Activated naive CD4-positive, alpha-beta T cell (primary cell): ENCODE measurements around the gene MYH7.
"Not testable (repeated sequence)": the region's sequence is repeated elsewhere in the genome, so short reads cannot be mapped to it uniquely, and the experiment has no call there.

ENCODE experiments used
- DNase-seq, 4 experiments: peaks; one replicate each; lab custom pipeline; 2025; lab: John Stamatoyannopoulos, UW

The MYH7 gene

DNA sequence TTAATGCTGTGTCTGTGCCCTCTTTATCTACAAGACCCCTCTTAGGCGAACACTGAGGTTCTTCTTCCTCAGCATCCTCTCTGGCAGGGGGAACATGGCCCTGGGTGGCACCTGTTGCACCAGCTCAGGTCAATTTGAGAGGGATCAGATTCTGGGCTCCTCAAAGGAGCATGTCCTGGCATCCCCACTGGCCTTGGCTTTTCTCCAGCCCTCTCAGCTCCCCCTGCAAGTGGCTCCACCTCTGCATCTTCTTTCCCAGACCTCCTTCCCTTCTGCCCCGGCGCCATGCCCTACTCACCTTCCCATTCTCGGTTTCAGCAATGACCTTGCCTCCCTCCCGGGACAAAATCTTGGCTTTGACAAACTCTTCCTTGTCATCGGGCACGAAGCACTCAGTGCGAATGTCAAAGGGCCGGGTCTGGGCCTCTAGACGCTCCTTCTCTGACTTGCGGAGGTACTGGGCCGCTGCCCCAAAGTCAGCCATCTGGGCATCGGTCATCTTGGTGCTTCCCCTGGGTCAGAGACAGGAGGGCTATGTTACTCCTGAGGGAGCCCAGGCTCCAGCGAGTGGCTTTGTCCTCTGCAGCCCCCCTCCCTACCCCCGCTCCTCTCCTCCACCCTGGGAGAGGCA is 28.6 kb downstream of the MYH7 start:
- DNase-seq = no peak

DNA sequence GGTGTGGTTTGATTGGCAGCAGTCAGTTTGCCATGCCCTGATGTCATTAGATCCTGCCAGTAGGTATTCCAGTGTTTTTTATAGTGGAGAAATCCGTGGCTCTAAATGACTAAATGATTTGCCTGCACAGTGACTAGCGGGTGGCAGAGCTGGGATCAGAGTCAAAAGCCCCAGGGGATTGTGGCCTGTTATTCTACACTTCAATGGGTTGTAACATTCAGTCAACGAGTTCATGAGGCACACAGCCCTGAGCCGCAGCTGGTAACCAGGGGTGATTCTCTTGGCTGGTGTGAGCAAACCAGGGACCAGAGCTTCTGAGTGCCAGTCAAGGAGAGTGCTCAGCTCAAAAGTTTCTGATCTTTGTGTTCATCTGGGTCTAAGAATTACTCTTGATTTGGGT is 29.2 kb downstream of the MYH7 start:
- no peak for DNase-seq

DNA sequence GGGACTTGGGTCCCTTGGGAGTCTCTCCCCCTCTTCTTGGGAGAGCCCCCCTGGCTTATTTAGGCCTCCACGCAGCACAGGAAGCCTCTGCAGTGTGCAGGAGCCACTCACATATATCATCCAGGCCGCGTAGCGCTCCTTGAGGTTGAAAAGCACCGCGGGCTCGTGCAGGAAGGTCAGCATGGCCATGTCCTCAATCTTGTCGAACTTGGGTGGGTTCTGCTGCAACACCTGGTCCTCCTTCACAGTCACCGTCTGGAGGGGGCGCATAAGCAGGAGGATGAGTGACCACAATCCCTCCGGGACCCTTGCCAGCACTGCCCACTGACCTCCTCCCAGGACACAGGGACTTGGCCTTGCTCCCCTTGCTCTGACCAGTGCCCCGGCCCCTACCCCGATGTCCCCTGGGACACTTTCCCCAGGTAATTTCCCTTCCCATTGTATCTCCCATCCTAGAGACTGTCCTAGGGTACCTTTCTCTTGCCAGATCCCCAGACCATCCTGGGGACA is 29.9 kb downstream of the MYH7 start:
- DNase-seq = no peak

DNA sequence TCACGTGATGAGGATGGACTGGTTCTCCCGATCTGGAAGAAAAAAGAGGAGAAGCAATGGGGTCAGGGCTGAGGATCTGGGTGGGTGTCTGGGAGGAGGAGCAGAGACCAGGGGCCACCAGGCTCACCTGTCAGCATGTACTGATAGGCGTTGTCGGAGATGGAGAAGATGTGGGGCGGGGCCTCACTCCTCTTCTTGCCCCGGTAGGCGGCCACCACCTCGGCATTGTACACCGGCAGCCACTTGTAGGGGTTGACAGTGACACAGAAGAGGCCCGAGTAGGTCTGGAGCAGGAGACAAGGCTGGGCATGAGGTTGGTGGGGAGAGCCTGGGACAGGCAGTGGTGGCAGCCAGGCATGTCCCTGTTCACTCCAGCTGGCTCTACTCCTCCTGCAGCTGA is 30.4 kb downstream of the MYH7 start:
- DNase-seq = no peak

GRCh38 chr14:23404331-23404900 is 31.0 kb downstream of the MYH7 start:
- DNase-seq = no peak

DNA sequence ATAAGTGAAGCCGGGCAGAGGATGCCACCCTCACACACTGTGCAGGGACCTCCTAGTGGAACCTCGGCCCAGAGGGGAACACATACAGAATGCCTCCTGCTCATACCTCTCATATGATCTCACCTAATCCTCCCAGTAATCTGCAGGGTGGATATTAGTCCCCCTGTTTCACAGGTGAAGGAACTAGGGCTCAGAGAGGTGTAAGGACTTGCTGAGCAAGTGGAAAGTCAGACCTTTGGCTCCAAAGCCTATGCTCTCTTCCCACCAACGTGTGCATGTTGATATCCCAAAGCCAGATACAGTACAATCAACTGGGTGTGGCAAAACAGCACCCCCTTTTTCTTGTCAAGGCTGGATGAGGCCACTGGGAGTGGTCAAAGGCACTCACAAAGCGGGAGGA is 31.6 kb downstream of the MYH7 start:
- no peak for DNase-seq

GRCh38 chr14:23403139-23403438 is 32.4 kb downstream of the MYH7 start:
- DNase-seq = no peak

DNA sequence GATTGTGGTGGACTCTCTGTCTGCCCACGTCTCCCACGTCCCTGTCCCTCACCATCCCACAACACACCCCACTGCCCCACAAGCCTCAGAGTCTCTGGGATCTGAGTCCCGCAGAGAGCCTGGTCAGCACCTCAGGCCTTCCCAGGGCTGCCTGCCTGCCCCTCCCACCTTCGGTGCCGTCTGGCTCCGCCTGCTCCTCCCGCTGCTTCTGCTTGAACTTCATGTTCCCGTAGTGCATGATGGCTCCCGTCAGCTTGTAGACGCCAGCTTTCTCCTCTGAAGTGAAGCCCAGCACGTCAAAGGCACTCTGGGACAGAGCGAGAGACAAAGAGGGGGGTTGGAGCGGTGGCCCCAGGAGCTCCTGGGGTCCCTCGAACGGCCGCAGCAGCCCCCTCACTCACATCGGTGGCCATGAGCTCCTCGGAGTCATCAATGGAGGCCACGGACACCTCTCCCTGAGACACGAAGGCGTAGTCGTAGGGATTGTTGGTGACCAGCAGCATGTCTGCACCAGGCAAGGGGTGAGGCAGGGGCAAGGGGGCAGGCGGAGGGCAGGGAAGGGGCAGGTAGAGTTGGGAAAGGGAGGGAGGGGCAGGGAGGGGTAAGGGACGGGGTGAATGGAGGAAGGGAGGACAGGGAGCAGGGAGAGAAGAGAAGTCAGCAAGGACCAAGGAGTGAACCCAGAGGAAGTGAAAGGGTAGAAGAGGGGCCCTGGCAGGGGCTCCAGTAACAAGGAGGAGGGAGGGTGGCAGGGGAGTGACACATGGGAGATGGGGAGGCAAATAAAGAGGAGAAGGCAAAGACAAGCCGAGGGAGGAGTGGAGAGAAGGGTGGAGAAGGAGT is 32.9 kb downstream of the MYH7 start:
- DNase-seq = no peak

- no peak for DNase-seq
These were observed 34.2 kb downstream of the MYH7 start for GRCh38 chr14:23401291-23401690.

GRCh38 chr14:23400496-23401149 is 34.8 kb downstream of the MYH7 start:
- DNase-seq = not testable (repeated sequence)

- no peak for DNase-seq
These were observed 35.9 kb downstream of the MYH7 start for GRCh38 chr14:23399591-23399990.

- DNase-seq = no peak
These were observed 36.3 kb downstream of the MYH7 start for GRCh38 chr14:23399136-23399535.

DNA sequence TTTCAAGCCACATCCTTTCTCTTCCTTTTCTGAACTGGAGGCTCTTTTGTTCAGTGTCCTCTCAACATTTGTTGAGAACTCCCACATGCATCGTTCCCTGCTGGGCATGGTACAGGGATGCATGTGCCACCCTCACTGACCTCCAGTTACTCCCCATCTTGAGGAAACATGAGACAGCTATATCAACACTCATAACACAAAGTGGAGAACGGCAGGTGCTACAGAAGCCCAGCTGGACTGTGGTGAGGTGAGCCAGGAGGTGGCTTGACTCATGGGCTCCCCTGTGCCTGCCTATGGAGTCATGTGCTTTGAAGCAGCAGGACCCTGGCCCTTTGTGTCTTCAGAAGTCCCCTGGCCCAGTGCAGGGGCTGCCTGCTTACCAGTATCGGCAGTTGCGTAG is 37.1 kb downstream of the MYH7 start:
- no peak for DNase-seq

GRCh38 chr14:23396781-23397407 is 38.6 kb downstream of the MYH7 start:
- no peak for DNase-seq

- DNase-seq = no peak
These were observed 39.3 kb downstream of the MYH7 start for GRCh38 chr14:23396126-23396525.

DNA sequence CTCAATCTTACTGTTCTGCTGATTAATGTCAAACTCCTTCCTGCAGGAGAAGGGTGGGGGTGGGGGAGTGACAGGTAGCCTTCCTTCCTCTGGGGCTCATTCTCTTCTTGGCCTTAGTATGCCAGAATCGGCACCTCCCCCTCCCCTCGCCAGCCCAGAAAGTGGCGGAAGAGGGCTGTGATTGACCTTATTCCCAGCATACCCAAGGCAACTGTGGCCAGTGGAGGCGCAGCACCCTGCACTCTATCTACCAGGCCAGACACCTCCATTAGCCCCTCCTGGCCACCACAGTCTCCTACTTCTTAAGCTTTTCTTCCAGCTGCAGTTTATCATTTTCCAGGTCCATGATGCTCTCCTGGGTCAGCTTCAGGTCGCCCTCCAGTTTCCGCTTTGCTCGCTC is 42.8 kb downstream of the MYH7 start:
- DNase-seq = no peak

DNA sequence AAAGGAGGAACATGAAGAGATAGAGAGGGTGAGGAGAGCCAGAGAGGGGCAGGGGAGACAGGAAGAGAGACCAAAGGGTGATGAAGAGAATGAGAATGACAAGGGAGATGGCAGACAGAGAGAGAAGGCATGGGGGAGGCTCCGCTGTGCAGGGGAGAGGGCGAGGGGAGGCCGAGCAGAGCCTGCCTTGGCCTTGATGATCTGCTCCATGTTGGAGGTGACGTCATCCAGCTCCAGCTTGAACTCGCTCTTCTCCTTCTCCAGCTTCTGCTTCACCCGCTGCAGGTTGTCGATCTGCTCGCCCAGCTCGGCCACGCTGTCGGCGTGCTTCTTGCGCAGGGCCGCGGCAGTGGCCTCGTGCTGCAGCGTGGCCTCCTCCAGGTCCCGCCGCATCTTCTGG is 45.6 kb downstream of the MYH7 start:
- not testable (repeated sequence) for DNase-seq

DNA sequence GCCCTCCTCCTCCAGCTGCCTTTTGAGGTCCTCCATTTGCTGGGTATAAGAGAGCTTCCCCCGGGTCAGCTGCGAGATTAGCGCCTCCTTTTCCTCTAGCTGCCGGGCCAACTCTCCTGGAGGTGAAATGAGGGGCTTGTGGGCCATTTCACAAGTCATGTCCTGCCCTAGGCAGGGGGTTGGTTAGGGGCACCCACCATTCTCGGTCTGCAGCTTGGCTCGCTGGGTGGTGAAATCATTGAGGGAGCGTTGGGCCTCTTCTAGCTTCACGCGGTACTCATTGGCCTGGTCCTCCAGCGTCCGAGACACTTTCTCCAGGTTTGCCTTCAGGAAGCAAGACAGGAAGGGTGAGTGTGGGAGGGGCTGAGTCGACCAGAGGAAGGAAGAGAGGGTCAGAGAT is 46.1 kb downstream of the MYH7 start:
- no peak for DNase-seq

DNA sequence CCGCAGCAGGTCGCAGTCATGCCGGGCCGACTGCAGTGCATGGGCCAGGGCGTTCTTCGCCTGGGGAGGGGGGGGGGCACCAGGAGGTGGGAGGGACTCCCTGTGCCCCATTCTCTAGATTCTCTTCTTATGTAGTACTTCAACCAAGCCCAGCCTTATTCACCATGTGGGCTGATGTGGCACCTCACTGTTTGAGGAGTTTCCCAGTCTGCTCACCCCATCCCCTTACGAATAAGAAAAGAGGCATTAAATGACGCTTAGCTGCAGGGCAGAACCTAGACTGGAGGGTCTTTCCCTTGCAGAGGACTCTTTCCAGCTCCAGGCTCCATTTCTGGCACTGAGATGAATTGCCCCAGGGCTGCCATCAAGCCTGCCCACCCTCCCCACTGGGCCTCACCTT is 46.5 kb downstream of the MYH7 start:
- DNase-seq = no peak

GRCh38 chr14:23387916-23388882 is 47.3 kb downstream of the MYH7 start:
- DNase-seq = no peak

DNA sequence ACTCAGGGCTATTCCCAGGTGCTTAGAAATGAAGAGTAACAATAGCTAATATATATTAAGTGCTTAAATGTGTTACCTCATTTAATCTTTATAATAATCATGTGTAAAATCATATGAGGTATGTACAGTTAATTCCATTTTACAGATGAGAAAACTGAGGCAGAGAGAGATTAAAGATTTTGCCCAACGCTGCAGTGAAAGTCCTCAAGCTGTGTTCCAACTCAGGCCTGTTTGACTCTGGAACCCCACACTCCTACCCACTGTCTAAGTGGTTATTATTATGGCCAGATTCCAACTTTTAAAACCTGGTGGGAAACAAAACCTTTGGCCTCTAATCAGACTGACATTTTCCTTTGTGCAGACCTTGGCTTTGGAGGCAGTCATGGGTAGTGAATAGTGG is 48.5 kb downstream of the MYH7 start:
- DNase-seq = no peak
